ENCODE results near the gene OR6N2.

Gene OR6N2

GRCh38 chr1:158730453-158730852, 50.6 kb downstream of the OR6N2 start:
- H3K4me3 ChIP-seq (ENCODE audit: low read length): no peak overlapping the region
- no peak for TF ChIP-seq CTCF (conservative IDR thresholded peaks at IDR 0.05; ENCODE audit: low read length)
- DNase-seq (ENCODE audit: low read depth): no peak

- no peak for TF ChIP-seq CTCF (conservative IDR thresholded peaks at IDR 0.05; ENCODE audit: low read length)
- no peak overlapping the region for H3K4me3 ChIP-seq (ENCODE audit: low read length)
- no peak for DNase-seq (ENCODE audit: low read depth)
Observed at GRCh38 chr1:158728510-158729225, 52.3 kb downstream of the OR6N2 start.

- TF ChIP-seq CTCF (conservative IDR thresholded peaks at IDR 0.05; ENCODE audit: low read length): no peak
- no peak for DNase-seq (ENCODE audit: low read depth)
- H3K4me3 ChIP-seq (ENCODE audit: low read length): no peak overlapping the region
Observed at GRCh38 chr1:158724442-158724841, 56.6 kb downstream of the OR6N2 start.

Measured in AG10803 (cell line).